HepG2 (cell line): Measurements from ENCODE around the gene TTLL11.

ENCODE experiments used
- CBFB ChIP-seq: sonication (generic); formaldehyde crosslinking; IDR thresholded peaks from 2 replicates; pipeline ENCODE4 v1.4.0; 2020; ENCODE audit warnings: missing genetic modification reagents
- IRF2 ChIP-seq: IDR thresholded peaks from 2 replicates; pipeline ENCODE4 v1.6.1; 2018; ENCODE audit warnings: missing genetic modification reagents, missing compliant biosample characterization
- KAT8 ChIP-seq: IDR thresholded peaks from 2 replicates; pipeline ENCODE4 v1.6.1; 2016; ENCODE audit warnings: missing genetic modification reagents, missing compliant biosample characterization
- KLF12 ChIP-seq: sonication (generic); formaldehyde crosslinking; IDR thresholded peaks from 2 replicates; pipeline ENCODE4 v1.4.0; 2020; ENCODE audit warnings: missing genetic modification reagents, borderline replicate concordance
- POLR2A ChIP-seq, 2 experiments: IDR thresholded peaks; 2 replicates each; pipeline ENCODE4 v1.6.1; 2011; ENCODE audit warnings: low read depth in 2 of 2, low read length in 2 of 2, mild to moderate bottlenecking in 1 of 2, moderate library complexity in 1 of 2; ENCODE audit not compliant: insufficient read depth in 1 of 2
- POLR2AphosphoS5 ChIP-seq: IDR thresholded peaks from 2 replicates; pipeline ENCODE4 v1.6.1; 2012; ENCODE audit warnings: low read depth, low read length
- SP4 ChIP-seq: sonication (generic); formaldehyde crosslinking; IDR thresholded peaks from 2 replicates; pipeline ENCODE4 v1.8.1; 2023; ENCODE audit warnings: mild to moderate bottlenecking, missing genetic modification reagents
- TGIF2 ChIP-seq: IDR thresholded peaks from 2 replicates; pipeline ENCODE4 v1.6.1; 2016; ENCODE audit warnings: control low read depth, missing compliant biosample characterization
- ZNF333 ChIP-seq: sonication (generic); formaldehyde crosslinking; IDR thresholded peaks from 2 replicates; pipeline ENCODE4 v1.4.0; 2020; ENCODE audit warnings: mild to moderate bottlenecking, missing genetic modification reagents, borderline replicate concordance
- ZNF558 ChIP-seq: sonication (generic); formaldehyde crosslinking; IDR thresholded peaks from 2 replicates; pipeline ENCODE4 v1.9.0; 2022; ENCODE audit warnings: mild to moderate bottlenecking, missing genetic modification reagents, borderline replicate concordance
- TF ChIP-seq, protein P1 (sequence below): sonication (generic); formaldehyde crosslinking; conservative IDR thresholded peaks from 2 replicates; pipeline ENCODE4 v1.4.0; 2020; ENCODE audit warnings: missing genetic modification reagents
- TF ChIP-seq, protein P2 (sequence below): IDR thresholded peaks from 2 replicates; pipeline ENCODE4 v1.6.1; 2012; ENCODE audit warnings: inconsistent platforms
- TF ChIP-seq, protein P3 (sequence below): sonication (generic); formaldehyde crosslinking; IDR thresholded peaks from 2 replicates; pipeline ENCODE4 v1.5.0; 2020; ENCODE audit warnings: mild to moderate bottlenecking, missing genetic modification reagents, moderate library complexity
- TF ChIP-seq, protein P4 (sequence below), 2 experiments: IDR thresholded peaks; 2 replicates each; pipeline ENCODE4 v1.6.1; 2011 to 2012; ENCODE audit warnings: low read length in 2 of 2, borderline replicate concordance in 1 of 2, low read depth in 1 of 2, mild to moderate bottlenecking in 1 of 2, moderate library complexity in 1 of 2

DNA sequence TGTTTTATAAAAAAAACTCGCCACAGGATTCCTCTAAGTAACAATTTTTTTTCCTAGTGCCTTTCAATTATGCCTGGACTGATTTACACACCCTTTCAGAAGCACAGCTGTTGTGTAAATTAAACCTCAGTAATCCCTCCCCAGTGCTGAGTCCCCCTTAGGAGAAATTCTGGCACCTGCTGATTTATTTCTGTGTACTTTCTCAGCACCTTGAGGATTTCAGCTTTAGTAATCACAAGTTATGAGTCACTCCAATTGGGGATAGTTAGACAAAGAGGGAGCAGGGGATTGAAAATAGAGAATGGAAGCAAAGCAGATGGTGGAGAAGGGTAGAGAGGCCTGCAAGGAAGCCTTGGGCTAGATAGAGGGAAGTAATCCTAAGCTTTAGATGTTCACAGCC, 171.7 kb downstream of the TTLL11 start:
- TF ChIP-seq, protein P1, sequence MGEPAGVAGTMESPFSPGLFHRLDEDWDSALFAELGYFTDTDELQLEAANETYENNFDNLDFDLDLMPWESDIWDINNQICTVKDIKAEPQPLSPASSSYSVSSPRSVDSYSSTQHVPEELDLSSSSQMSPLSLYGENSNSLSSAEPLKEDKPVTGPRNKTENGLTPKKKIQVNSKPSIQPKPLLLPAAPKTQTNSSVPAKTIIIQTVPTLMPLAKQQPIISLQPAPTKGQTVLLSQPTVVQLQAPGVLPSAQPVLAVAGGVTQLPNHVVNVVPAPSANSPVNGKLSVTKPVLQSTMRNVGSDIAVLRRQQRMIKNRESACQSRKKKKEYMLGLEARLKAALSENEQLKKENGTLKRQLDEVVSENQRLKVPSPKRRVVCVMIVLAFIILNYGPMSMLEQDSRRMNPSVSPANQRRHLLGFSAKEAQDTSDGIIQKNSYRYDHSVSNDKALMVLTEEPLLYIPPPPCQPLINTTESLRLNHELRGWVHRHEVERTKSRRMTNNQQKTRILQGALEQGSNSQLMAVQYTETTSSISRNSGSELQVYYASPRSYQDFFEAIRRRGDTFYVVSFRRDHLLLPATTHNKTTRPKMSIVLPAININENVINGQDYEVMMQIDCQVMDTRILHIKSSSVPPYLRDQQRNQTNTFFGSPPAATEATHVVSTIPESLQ, result no peak
- TF ChIP-seq SP4, result no peak
- TF ChIP-seq, protein P2, sequence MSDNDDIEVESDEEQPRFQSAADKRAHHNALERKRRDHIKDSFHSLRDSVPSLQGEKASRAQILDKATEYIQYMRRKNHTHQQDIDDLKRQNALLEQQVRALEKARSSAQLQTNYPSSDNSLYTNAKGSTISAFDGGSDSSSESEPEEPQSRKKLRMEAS, result no peak
- TF ChIP-seq KAT8, result no peak
- no peak for TF ChIP-seq ZNF333 (CRISPR knock-in tag)
- TF ChIP-seq IRF2 (CRISPR knock-in tag), result no peak
- TF ChIP-seq, protein P3, sequence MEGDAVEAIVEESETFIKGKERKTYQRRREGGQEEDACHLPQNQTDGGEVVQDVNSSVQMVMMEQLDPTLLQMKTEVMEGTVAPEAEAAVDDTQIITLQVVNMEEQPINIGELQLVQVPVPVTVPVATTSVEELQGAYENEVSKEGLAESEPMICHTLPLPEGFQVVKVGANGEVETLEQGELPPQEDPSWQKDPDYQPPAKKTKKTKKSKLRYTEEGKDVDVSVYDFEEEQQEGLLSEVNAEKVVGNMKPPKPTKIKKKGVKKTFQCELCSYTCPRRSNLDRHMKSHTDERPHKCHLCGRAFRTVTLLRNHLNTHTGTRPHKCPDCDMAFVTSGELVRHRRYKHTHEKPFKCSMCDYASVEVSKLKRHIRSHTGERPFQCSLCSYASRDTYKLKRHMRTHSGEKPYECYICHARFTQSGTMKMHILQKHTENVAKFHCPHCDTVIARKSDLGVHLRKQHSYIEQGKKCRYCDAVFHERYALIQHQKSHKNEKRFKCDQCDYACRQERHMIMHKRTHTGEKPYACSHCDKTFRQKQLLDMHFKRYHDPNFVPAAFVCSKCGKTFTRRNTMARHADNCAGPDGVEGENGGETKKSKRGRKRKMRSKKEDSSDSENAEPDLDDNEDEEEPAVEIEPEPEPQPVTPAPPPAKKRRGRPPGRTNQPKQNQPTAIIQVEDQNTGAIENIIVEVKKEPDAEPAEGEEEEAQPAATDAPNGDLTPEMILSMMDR (CRISPR knock-in tag), result no peak
- no peak for TF ChIP-seq CBFB (CRISPR knock-in tag)
- TF ChIP-seq TGIF2 (CRISPR knock-in tag), result no peak
- TF ChIP-seq POLR2AphosphoS5, result no peak
- TF ChIP-seq, protein P4, sequence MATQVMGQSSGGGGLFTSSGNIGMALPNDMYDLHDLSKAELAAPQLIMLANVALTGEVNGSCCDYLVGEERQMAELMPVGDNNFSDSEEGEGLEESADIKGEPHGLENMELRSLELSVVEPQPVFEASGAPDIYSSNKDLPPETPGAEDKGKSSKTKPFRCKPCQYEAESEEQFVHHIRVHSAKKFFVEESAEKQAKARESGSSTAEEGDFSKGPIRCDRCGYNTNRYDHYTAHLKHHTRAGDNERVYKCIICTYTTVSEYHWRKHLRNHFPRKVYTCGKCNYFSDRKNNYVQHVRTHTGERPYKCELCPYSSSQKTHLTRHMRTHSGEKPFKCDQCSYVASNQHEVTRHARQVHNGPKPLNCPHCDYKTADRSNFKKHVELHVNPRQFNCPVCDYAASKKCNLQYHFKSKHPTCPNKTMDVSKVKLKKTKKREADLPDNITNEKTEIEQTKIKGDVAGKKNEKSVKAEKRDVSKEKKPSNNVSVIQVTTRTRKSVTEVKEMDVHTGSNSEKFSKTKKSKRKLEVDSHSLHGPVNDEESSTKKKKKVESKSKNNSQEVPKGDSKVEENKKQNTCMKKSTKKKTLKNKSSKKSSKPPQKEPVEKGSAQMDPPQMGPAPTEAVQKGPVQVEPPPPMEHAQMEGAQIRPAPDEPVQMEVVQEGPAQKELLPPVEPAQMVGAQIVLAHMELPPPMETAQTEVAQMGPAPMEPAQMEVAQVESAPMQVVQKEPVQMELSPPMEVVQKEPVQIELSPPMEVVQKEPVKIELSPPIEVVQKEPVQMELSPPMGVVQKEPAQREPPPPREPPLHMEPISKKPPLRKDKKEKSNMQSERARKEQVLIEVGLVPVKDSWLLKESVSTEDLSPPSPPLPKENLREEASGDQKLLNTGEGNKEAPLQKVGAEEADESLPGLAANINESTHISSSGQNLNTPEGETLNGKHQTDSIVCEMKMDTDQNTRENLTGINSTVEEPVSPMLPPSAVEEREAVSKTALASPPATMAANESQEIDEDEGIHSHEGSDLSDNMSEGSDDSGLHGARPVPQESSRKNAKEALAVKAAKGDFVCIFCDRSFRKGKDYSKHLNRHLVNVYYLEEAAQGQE (IDR thresholded peaks at IDR 0.05; ENCODE audit: borderline replicate concordance in 1 of 2, low read depth in 1 of 2, low read length in 2 of 2), result no peak
- no peak for TF ChIP-seq ZNF558 (CRISPR knock-in tag)
- TF ChIP-seq KLF12 (CRISPR knock-in tag), result no peak
- TF ChIP-seq POLR2A (IDR thresholded peaks at IDR 0.05; ENCODE audit: insufficient read depth in 1 of 2, low read depth in 2 of 2, low read length in 2 of 2), result no peak
